Activated CD8-positive, alpha-beta memory T cell treated with anti-CD3 and anti-CD28 coated beads for 24 hours (primary cell): ENCODE data around the gene ODC1.

ENCODE experiments used
- DNase-seq: peaks from one replicate; pipeline ENCODE4 v3.0.0-alpha.2; 2020

Gene ODC1

GRCh38 chr2:10433264-10433946, 14.7 kb downstream of the ODC1 start:
- DNase-seq: no peak

DNA sequence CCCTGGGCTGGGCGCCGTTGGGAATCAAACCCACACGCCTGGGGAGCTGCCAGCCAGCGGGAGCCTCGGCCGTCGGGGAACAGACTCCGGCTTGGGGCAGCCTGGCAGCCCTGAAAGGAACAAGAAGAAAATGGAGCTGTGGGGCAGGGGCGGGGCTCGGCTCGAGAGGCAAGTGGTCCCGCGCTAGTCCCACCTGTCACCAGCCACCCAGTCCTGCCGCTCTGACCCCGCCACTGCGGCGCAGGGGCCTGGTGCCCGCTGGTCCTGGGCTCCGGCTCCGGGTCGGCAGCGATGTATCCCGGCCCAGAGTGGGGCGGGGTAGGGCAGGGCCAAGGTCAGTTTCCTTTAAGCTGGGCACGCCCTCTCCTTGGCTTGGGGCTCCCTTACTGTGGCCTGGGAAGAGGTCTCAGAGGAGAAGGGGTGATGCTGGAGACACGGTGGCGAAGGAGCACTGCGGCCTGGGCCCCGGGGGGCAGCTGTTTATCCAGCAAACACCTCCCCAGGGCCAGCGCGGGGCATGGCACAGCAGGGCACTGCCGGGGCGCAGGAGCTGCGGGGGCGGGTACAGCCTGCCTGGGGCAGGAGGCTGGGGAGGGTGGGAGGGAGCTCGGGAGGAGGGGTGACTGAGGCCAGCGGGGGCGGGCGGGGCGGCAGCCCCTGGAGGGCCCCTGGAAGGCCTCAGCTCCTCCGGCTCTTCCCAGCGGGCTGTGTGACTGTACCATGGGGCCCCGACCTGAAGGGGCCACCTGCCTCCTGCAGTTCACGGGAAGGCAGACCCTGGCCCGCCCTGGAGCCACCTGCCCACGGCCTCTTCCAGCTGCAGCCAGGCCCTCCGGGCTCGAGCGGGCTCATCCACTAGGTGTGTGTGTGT, 15.6 kb downstream of the ODC1 start:
- DNase-seq: no peak

GRCh38 chr2:10431797-10432196, 16.3 kb downstream of the ODC1 start:
- DNase-seq: no peak

DNA sequence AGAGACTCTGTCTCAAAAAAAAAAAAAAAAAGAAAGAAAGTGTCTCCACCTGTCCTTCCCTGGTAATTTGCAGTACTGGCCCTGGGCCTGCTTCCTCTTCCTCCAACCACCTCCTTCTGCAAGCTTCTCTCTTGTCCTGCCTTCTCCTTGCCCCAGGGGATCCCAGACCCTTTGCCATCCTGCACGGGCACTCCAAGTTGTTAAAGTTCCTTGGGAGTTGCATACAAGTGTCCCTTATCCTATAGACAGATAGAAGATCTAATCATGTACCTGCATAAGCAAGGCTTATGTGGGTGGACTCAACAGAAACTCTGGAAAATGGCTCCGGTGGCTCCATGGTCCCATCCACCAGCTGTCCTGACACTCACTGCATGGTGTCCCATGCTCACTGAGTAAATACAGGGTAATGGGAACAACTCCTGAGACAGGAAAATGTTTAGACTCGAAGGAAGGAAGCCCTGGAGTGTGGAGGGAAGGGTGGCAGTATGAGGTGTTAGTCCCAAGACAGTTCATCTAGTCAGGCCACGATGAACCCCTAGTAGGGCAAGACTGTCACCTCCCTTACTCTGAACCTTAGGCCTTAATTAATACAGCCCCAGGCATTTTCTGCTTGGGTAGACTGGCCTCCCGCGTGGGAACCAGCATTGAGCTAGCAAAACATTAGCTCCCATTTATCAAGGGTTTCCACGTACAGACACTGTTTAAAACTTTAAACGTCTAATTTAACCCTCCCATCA, 17.1 kb downstream of the ODC1 start:
- no peak for DNase-seq

DNA sequence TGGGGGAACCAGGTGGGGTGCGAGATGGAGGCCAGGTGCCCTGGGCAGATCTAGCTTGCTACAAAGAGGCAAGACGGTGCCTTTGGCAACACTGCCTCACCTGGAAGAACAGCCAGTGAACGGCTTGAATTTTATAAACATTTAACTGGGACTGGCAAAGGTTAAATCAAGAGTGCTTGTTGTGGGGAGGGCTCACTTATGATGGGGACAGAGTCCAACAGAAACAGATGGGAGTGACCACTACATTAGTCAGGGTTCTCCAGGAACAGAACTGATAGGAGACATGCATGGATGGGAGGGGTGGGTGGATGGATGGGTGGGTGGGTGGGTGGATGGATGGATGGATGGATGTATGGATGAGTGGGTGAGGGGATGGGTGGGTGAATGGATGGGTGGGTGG, 19.2 kb downstream of the ODC1 start:
- no peak for DNase-seq

GRCh38 chr2:10428355-10428754, 19.8 kb downstream of the ODC1 start:
- DNase-seq: no peak

DNA sequence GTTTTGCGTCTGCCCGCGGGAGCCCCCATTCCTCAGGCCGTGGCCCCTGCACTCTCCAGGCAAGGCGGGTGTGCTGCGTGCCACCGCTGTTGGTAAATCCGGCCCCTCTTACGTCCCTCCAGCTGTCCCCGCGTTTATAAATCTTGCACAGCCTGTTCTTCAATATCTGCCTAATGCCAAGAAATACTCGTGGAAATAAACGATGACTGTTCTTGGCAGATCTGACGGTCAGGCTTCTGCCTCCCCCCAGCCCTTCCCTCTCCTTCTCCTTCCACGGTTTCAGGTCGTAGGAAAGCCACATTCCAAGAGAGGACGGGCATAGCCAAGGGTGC, 20.5 kb downstream of the ODC1 start:
- DNase-seq: no peak

GRCh38 chr2:10426726-10427617, 21.2 kb downstream of the ODC1 start:
- DNase-seq: no peak

DNA sequence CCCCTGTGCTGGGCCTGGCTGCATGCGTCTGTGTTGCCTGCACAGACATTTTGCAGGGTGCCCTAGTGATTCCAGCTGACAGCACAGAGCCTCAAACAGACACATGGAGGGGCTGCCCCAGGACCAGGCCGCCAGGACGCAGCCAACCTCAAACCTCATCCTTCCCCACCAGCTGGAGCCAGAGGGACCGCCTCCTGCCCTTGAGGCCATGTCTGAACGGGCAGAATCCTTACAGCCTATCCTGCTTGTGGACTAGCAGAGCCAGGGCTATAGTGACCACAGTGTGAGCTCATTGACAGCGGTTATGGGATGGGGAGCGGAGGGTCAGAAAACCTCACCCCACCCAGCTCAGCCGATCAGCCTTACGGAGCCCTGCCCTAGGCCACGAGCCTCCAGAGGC, 22.4 kb downstream of the ODC1 start:
- DNase-seq: no peak

DNA sequence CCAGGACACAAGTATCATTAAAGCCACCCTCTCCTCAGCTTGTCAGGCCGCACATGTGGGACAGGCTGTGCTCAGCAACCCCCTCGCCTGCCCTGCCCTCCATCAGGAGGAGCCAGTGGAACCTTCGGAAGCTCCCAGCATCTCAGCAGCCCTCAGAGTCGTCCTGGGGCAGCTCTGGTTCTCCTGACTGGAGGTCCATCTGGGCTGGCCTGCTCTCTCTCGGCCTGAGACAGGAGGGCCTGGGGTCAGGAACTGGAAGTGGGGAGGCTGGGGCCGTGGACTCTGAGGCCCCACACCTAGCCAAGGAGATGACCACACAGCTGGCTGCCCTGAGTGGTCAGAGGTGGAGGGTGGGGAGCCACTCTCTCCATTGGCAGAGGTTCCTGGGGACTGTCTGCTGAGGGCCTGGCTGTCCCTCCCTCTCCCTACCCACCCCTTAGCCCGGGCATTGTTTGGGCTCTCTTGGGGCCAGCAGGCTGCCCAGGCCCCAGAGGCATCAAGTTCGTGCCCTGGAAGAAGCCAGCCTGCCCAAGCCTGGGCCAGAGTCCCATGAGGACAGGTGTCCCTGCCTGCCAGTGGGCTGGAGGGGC, 23.1 kb downstream of the ODC1 start:
- no peak for DNase-seq

DNA sequence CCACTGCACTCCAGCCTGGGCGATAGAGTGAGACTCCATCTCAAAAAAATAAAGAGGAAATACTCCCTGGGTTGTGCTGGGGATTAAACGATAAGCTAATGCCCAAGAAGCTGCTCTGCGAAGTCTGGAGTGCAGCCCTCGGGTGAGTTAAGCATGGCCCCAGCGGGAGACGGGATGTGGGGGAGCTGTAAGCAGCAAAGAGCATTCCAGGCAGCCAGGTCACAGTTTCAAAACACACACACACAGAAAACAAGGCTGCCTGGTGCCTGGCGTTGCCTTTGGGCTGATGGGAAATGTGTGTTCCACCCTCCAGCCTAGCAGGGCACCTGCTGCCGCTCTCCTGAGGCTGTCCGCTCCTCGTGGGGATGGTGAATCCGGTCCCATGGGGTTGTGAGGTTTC, 24.1 kb downstream of the ODC1 start:
- no peak for DNase-seq

GRCh38 chr2:10423400-10423774, 24.7 kb downstream of the ODC1 start:
- DNase-seq: no peak

GRCh38 chr2:10422732-10423399, 25.3 kb downstream of the ODC1 start:
- no peak for DNase-seq

DNA sequence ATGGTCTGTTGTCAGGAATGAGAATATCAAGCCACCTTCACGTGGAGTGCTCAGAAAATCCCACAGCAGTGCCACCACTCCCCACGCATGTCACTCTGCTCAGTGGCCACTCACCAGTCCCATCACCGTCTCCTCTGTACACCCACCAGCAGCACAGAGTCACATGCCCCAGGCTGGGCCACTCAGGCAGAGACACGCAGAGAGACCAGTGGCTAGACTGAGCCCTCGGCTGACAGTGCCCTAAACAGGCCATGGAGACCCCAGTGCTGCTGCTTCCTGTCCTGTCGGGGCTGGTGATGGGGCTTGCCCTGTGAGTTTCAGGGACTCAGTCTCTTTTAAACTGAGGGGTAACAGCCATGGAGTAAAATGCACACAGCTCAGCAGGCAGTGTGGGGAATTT, 25.9 kb downstream of the ODC1 start:
- DNase-seq: no peak

DNA sequence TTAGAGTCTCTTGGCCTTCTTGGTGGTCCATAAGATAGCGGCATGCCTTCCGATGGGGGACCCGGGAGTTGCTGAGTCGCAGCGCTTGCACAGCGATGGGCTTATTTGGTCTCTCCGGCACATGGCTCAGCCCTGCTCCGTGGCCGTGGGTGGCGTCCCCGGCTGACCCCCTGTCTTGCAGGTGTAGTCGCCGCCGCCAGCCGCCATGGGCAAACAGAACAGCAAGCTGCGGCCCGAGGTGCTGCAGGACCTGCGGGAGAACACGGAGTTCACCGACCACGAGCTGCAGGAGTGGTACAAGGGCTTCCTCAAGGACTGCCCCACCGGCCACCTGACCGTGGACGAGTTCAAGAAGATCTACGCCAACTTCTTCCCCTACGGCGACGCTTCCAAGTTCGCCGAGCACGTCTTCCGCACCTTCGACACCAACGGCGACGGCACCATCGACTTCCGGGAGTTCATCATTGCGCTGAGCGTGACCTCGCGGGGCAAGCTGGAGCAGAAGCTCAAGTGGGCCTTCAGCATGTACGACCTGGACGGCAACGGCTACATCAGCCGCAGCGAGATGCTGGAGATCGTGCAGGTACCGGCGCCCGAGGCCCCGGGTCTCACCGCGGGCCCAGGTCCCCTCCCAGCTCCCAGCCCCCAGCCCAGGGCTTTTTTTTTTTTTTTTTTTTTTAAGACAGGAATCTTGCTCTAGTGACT, 28.4 kb downstream of the ODC1 start:
- no peak for DNase-seq

DNA sequence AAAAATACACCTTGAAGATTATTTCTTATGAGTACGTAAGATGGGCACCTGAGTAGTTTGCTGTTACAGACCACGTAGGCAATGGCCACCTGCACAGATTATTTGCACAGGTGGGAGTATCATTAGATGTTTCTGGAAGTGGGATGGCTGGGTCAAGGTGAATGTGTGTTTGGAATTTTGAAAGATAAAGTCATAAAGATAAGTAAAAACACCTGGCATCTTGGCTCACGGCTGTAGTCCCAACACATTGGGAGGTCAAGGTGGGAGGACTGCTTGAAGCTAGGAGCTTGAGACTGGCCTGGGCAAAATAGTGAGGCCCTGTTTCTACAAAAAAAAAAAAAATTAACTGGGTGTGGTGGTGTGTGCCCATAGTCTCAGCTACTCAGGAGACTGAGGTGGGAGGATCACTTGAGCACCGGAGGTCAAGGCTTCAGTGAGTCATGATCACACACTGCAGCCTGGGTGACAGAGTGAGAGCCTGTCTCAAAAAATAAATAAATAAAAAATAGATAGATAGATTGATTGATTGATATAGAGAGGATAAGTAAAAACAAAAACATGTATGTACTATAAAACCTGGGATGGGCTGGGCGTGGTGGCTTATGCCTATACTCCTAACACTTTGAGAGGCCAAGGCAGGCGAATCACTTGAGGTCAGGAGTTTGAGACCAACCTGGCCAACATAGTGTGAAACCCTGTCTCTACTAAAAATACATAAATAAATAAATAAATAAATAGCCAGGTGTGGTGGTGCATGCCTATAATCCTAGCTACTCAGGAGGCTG, 30.4 kb downstream of the ODC1 start:
- no peak for DNase-seq

DNA sequence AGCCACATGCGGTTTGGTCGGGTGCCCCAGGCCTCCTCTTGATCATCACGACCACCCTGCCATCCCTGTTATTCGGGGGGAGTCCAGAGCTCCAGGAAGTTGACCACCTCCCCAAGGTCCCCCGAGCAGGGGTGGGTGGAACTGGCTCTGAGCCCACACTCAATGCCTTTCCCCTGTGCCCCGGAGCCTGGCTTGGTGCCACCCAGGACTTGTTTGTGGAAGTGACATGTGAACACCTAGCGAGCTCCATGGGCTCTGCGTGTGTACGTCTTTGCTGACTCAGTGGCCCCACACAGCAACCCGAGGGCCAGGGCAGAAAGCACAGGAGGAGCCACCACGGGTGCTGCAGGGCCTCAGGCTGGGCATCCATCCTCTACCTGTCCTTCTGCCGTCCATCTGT, 32.5 kb downstream of the ODC1 start:
- DNase-seq: no peak

- DNase-seq: no peak
Measured at GRCh38 chr2:10415048-10415447, 33.1 kb downstream of the ODC1 start.

DNA sequence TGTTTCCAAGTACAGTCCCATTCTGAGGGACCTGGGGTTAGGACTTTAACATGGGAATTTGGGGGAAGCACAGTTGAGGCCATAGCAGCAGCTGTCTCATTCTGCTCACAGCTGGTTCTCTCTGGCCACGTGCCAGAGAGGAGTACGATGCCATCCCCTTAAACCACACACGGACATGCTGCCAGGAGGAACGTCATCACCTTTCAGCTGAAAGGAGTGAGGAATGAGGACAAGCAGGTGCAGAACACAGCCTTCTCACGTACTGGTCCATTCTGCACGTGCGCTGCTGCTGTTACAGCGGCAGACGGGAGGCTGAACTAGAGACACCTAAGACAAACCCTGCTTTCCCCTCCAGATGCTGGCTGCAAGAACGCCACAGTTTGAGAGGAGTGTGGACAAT, 33.5 kb downstream of the ODC1 start:
- DNase-seq: no peak

DNA sequence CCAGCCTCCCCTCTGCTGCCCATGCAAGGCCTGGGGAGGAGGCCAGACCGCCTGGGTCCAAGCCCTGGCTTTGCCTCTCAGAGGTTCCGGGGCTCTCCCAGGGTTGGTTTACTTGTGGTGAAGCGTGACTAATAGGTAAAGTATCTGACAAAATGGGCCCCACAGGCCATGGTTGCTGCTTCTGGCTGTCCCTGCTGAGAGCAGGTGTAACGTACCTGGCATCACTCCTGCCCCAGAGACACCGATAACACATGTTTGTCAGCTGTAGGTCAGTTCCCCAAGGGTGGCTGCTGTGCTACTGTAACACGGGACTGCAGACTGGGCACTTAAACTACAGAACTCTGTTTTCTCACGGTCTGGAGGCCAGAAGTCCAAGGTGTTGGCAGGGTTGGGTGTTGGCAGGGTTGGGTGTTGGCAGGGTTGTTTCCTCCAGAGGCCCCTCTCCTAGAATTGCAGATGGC, 34.1 kb downstream of the ODC1 start:
- no peak for DNase-seq
